ENCODE data around the gene NFIA. TPM values are rescaled to one million over a fixed set of nuclear protein-coding genes. Genes with fewer than 3 reads are reported as not detected.
A peak's percentile ranks its signal among the peaks of the same experiment; 100 is the strongest.

The NFIA gene
- total and polyA plus RNA-seq, 5 donors from 2014 or later, result 0.86 to 3.9 (median 1.7) TPM

DNA sequence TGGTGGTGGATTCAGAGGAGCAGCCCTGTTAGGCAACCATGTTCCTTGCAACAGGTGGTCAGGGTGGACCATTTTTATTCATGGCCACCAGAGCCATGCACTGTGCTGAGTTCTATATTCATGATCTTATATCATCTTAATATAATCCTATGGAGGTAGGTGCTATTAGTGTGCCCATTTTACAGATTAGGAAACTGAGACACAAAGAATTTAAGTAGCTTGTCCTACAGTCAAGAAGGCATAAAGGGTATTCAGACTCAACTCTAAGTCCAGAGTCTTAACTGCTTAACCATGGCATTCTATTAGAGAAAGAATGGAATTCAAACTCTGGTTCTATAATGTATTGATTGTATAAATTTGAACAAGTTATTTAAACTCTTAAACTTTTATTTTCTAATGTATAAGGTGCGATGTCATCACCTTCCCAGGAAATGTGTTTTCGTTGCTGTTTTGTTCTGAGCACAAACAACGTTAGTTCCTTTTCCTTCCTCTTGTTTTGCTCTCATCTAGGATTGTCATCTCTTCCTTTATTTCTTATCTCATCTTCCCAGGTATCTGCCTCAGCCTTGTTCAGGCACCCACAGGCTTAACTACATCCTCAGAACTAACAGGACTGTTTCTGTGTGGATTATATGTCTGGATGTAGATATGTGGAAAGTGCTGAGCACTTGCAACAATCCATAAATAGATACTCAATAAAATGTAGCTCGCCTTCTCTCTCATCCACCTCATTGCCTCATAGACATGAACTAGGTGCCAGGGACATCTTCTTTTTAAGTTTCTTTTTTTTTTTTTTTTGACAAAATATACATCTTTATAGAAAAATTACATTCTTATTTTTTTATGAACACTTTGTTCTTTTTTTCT is 207.1 kb downstream of the NFIA start:
- DNase-seq (no peak), ATAC-seq (ENCODE audit: low read depth in 2 of 2) (no peak)
- no peaks in the 10 kb centered on the region for H3K36me3 ChIP-seq (ENCODE audit: control insufficient read depth, insufficient read depth, low read length)
- H3K4me1 Mint-ChIP-seq, result no peaks in the 10 kb centered on the region
- H3K4me3 ChIP-seq (ENCODE audit: low read depth, low read length), result no peak overlapping the region
- H3K27ac ChIP-seq (ENCODE audit: insufficient read depth, low read length, poor library complexity, severe bottlenecking), result no peak overlapping the region
- H3K27me3 Mint-ChIP-seq, result peaks cover 18% of the 10 kb centered on the region
- no peak overlapping the region for H3K4me3 Mint-ChIP-seq
- H3K4me1 ChIP-seq (ENCODE audit: control insufficient read depth, insufficient read depth, low read length, poor library complexity, severe bottlenecking), result no peaks in the 10 kb centered on the region
- peak overlapping the region in 1 of 3 donors; percentile 3 for H3K27ac Mint-ChIP-seq
- peaks cover 7% of the 10 kb centered on the region for H3K27me3 ChIP-seq (ENCODE audit: control insufficient read depth, insufficient read depth, low read length)
- no peaks in the 10 kb centered on the region for H3K9me3 ChIP-seq (ENCODE audit: control insufficient read depth in 2 of 2, low read length in 2 of 2)
- no peaks in the 10 kb centered on the region for H3K36me3 Mint-ChIP-seq
- H3K9me3 Mint-ChIP-seq, result peaks cover 0 to 2% (median 0%) of the 10 kb centered on the region in 7 donors

GRCh38 chr1:61290525-61290924 is 208.2 kb downstream of the NFIA start:
- H3K27ac Mint-ChIP-seq, result no peak overlapping the region
- no peaks in the 10 kb centered on the region for H3K4me1 ChIP-seq (ENCODE audit: control insufficient read depth, insufficient read depth, low read length, poor library complexity, severe bottlenecking)
- peaks cover 12% of the 10 kb centered on the region for H3K27me3 Mint-ChIP-seq
- H3K36me3 Mint-ChIP-seq, result no peaks in the 10 kb centered on the region
- ATAC-seq (ENCODE audit: low read depth in 2 of 2), result no peak
- DNase-seq, result no peak
- H3K4me1 Mint-ChIP-seq, result no peaks in the 10 kb centered on the region
- H3K27me3 ChIP-seq (ENCODE audit: control insufficient read depth, insufficient read depth, low read length), result peaks cover 7% of the 10 kb centered on the region
- no peaks in the 10 kb centered on the region for H3K36me3 ChIP-seq (ENCODE audit: control insufficient read depth, insufficient read depth, low read length)
- no peak overlapping the region for H3K4me3 ChIP-seq (ENCODE audit: low read depth, low read length)
- H3K4me3 Mint-ChIP-seq, result no peak overlapping the region
- H3K27ac ChIP-seq (ENCODE audit: insufficient read depth, low read length, poor library complexity, severe bottlenecking), result no peak overlapping the region
- no peaks in the 10 kb centered on the region for H3K9me3 ChIP-seq (ENCODE audit: control insufficient read depth in 2 of 2, low read length in 2 of 2)
- H3K9me3 Mint-ChIP-seq, result peaks cover 0 to 2% (median 0%) of the 10 kb centered on the region in 7 donors

- no peaks in the 10 kb centered on the region for H3K36me3 Mint-ChIP-seq
- H3K9me3 ChIP-seq (ENCODE audit: control insufficient read depth in 2 of 2, low read length in 2 of 2), result no peaks in the 10 kb centered on the region
- DNase-seq, result no peak
- no peak overlapping the region for H3K4me3 Mint-ChIP-seq
- H3K27me3 ChIP-seq (ENCODE audit: control insufficient read depth, insufficient read depth, low read length), result no peaks in the 10 kb centered on the region
- H3K27ac Mint-ChIP-seq, result no peak overlapping the region
- H3K4me3 ChIP-seq (ENCODE audit: low read depth, low read length), result no peak overlapping the region
- ATAC-seq (ENCODE audit: low read depth in 2 of 2), result no peak
- no peak overlapping the region for H3K27ac ChIP-seq (ENCODE audit: insufficient read depth, low read length, poor library complexity, severe bottlenecking)
- peaks cover 12% of the 10 kb centered on the region for H3K27me3 Mint-ChIP-seq
- H3K4me1 Mint-ChIP-seq, result no peaks in the 10 kb centered on the region
- H3K36me3 ChIP-seq (ENCODE audit: control insufficient read depth, insufficient read depth, low read length), result no peaks in the 10 kb centered on the region
- peaks cover 0 to 2% (median 0%) of the 10 kb centered on the region in 7 donors for H3K9me3 Mint-ChIP-seq
- H3K4me1 ChIP-seq (ENCODE audit: control insufficient read depth, insufficient read depth, low read length, poor library complexity, severe bottlenecking), result no peaks in the 10 kb centered on the region
Observed at GRCh38 chr1:61293197-61293596, 210.8 kb downstream of the NFIA start.

DNA sequence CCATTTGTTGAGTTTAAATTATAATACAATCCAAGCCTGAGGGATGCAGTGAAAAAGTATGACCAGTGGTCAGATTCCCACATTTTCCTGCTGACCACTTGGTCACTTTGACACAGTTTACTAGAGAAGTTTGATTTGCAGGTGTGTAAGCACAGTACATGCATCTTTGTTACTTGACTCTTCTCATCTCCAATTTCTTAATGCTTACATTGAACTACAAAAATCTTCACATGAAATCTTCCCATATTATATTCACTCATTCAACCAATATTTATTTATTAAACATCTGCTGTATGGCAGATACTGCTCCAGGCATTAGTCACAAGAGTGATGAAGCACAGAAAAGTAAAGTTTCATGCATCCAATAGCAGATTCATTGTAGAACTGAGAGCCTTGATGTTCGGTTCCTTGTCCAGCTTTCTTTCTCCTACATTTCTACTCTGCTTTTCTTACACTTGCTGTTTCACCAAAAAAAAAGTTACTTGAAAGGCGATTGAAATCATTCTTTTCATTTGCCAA is 211.7 kb downstream of the NFIA start:
- no peaks in the 10 kb centered on the region for H3K27me3 ChIP-seq (ENCODE audit: control insufficient read depth, insufficient read depth, low read length)
- ATAC-seq (ENCODE audit: low read depth in 2 of 2) (no peak), DNase-seq (no peak)
- no peak overlapping the region for H3K27ac ChIP-seq (ENCODE audit: insufficient read depth, low read length, poor library complexity, severe bottlenecking)
- Mint-ChIP-seq H3K27me3 (peaks cover 12% of the 10 kb centered on the region), H3K4me3 (no peak overlapping the region), H3K36me3 (no peaks in the 10 kb centered on the region), H3K27ac (no peak overlapping the region), H3K9me3 (peaks cover 0 to 3% (median 0%) of the 10 kb centered on the region in 7 donors), H3K4me1 (no peaks in the 10 kb centered on the region)
- H3K4me1 ChIP-seq (ENCODE audit: control insufficient read depth, insufficient read depth, low read length, poor library complexity, severe bottlenecking), result no peaks in the 10 kb centered on the region
- H3K36me3 ChIP-seq (ENCODE audit: control insufficient read depth, insufficient read depth, low read length), result no peaks in the 10 kb centered on the region
- H3K4me3 ChIP-seq (ENCODE audit: low read depth, low read length), result no peak overlapping the region
- H3K9me3 ChIP-seq (ENCODE audit: control insufficient read depth in 2 of 2, low read length in 2 of 2), result no peaks in the 10 kb centered on the region

GRCh38 chr1:61294930-61295329 is 212.6 kb downstream of the NFIA start:
- H3K4me1 Mint-ChIP-seq, result no peaks in the 10 kb centered on the region
- H3K4me1 ChIP-seq (ENCODE audit: control insufficient read depth, insufficient read depth, low read length, poor library complexity, severe bottlenecking), result no peaks in the 10 kb centered on the region
- peaks cover 0 to 1% (median 0%) of the 10 kb centered on the region in 7 donors for H3K9me3 Mint-ChIP-seq
- no peak overlapping the region for H3K4me3 Mint-ChIP-seq
- no peaks in the 10 kb centered on the region for H3K9me3 ChIP-seq (ENCODE audit: control insufficient read depth in 2 of 2, low read length in 2 of 2)
- no peaks in the 10 kb centered on the region for H3K27me3 ChIP-seq (ENCODE audit: control insufficient read depth, insufficient read depth, low read length)
- no peak overlapping the region for H3K4me3 ChIP-seq (ENCODE audit: low read depth, low read length)
- ATAC-seq (ENCODE audit: low read depth in 2 of 2) (no peak), DNase-seq (no peak)
- no peaks in the 10 kb centered on the region for H3K36me3 ChIP-seq (ENCODE audit: control insufficient read depth, insufficient read depth, low read length)
- H3K27ac ChIP-seq (ENCODE audit: insufficient read depth, low read length, poor library complexity, severe bottlenecking), result no peak overlapping the region
- H3K27me3 Mint-ChIP-seq, result peaks cover 12% of the 10 kb centered on the region
- H3K36me3 Mint-ChIP-seq, result no peaks in the 10 kb centered on the region
- no peak overlapping the region for H3K27ac Mint-ChIP-seq

DNA sequence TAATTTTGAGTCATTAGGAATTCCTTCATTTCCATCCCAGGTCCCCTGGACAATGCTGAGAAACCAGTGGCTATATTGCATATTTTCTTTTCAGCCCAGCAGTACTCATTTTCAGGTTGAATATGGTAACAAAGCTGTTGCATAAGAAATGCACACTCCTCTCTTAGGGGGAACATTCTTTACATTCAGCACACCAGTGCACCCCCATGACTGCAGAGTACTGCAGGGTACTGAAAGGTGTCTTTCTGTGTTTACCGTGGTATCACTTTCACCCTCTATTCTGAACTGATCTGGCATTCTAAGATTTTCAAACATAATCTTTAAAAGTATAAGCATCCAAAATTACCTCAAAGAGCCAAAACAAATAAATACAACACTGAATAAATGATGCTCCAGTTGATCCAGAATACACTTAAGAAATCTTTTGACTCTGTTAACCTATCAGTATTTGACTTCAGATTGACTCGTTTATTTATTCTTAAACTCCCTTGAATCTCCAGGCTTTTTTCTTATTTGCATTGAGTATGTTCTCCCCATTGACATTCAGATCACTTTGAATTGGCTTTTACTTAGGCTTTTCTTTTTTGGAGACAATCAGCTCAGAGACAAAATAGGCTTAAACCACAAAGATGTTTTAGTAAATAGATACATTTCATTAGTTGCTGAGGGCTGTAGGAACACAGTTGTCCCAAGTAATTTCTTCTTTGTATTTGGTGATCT is 213.6 kb downstream of the NFIA start:
- no peak overlapping the region for H3K27ac Mint-ChIP-seq
- H3K4me3 ChIP-seq (ENCODE audit: low read depth, low read length), result no peak overlapping the region
- no peak for ATAC-seq (ENCODE audit: low read depth in 2 of 2)
- H3K27ac ChIP-seq (ENCODE audit: insufficient read depth, low read length, poor library complexity, severe bottlenecking), result no peak overlapping the region
- no peaks in the 10 kb centered on the region for H3K4me1 ChIP-seq (ENCODE audit: control insufficient read depth, insufficient read depth, low read length, poor library complexity, severe bottlenecking)
- H3K9me3 ChIP-seq (ENCODE audit: control insufficient read depth in 2 of 2, low read length in 2 of 2), result no peaks in the 10 kb centered on the region
- no peak for DNase-seq
- no peaks in the 10 kb centered on the region for H3K36me3 ChIP-seq (ENCODE audit: control insufficient read depth, insufficient read depth, low read length)
- H3K36me3 Mint-ChIP-seq, result no peaks in the 10 kb centered on the region
- peaks cover 8% of the 10 kb centered on the region for H3K27me3 Mint-ChIP-seq
- H3K4me1 Mint-ChIP-seq, result peaks cover 0 to 5% (median 0%) of the 10 kb centered on the region in 4 donors
- peaks cover 0 to 1% (median 0%) of the 10 kb centered on the region in 7 donors for H3K9me3 Mint-ChIP-seq
- no peaks in the 10 kb centered on the region for H3K27me3 ChIP-seq (ENCODE audit: control insufficient read depth, insufficient read depth, low read length)
- H3K4me3 Mint-ChIP-seq, result no peak overlapping the region

- H3K9me3 ChIP-seq (ENCODE audit: control insufficient read depth in 2 of 2, low read length in 2 of 2), result no peaks in the 10 kb centered on the region
Observed at GRCh38 chr1:61297887-61298286, 215.5 kb downstream of the NFIA start.

More at GRCh38 chr1:61297887-61298286, 215.5 kb downstream of the NFIA start:
- H3K4me1 ChIP-seq (ENCODE audit: control insufficient read depth, insufficient read depth, low read length, poor library complexity, severe bottlenecking), result no peaks in the 10 kb centered on the region
- no peaks in the 10 kb centered on the region for H3K27me3 ChIP-seq (ENCODE audit: control insufficient read depth, insufficient read depth, low read length)
- H3K36me3 ChIP-seq (ENCODE audit: control insufficient read depth, insufficient read depth, low read length), result no peaks in the 10 kb centered on the region
- DNase-seq (no peak), ATAC-seq (ENCODE audit: low read depth in 2 of 2) (no peak)
- Mint-ChIP-seq H3K9me3 (peaks cover 0 to 1% (median 0%) of the 10 kb centered on the region in 7 donors), H3K4me3 (no peak overlapping the region), H3K27ac (no peak overlapping the region), H3K4me1 (peaks cover 0 to 5% (median 0%) of the 10 kb centered on the region in 4 donors), H3K27me3 (peaks cover under 1% of the 10 kb centered on the region), H3K36me3 (no peaks in the 10 kb centered on the region)
- H3K4me3 ChIP-seq (ENCODE audit: low read depth, low read length), result no peak overlapping the region
- no peak overlapping the region for H3K27ac ChIP-seq (ENCODE audit: insufficient read depth, low read length, poor library complexity, severe bottlenecking)
